ENCODE results near the gene SF3B2. TPM values are rescaled to one million over a fixed set of nuclear protein-coding genes. Genes with fewer than 3 reads are reported as not detected.

Gene SF3B2
- total RNA-seq, 1 experiment from 2014 or later = 300 TPM

DNA sequence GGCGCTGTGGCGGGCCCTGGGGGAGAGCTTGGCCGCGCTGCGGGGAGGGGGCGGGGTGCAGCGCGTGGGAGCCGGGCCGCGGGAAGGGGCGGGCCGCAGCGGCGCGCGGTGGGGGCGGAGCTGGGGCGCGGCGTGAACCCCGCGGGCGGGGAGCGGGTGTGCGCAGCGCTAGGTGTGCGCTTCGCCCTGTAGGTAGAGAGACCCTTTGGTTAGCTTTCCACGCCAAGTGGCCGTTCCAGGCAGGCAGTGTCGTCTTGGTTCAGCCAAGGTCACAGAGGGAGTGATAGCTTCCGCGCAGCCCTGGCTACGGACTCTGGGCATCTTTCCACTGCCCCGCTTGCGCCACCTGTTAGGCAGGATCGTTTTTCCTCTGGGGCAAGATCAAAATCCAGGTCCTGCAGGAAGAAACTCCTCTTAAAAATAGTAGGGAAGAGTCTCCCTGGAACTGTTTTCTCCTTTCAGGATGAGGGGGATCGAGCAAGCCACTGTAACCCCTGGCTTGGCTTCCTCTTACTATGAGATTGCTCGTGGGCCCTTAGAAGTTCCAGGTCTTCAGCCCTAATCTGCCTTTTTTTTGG lies 49.4 kb upstream of the SF3B2 start:
- H3K79me2 ChIP-seq (ENCODE audit: insufficient read depth, low read length) = peaks cover 60% of the 10 kb centered on the region
- TF ChIP-seq POLR2AphosphoS5 (IDR thresholded peaks at IDR 0.05; ENCODE audit: low read depth, low read length) (peak; percentile 67), EZH2 (IDR thresholded peaks at IDR 0.05) (no peak)
- TF ChIP-seq, protein P1, sequence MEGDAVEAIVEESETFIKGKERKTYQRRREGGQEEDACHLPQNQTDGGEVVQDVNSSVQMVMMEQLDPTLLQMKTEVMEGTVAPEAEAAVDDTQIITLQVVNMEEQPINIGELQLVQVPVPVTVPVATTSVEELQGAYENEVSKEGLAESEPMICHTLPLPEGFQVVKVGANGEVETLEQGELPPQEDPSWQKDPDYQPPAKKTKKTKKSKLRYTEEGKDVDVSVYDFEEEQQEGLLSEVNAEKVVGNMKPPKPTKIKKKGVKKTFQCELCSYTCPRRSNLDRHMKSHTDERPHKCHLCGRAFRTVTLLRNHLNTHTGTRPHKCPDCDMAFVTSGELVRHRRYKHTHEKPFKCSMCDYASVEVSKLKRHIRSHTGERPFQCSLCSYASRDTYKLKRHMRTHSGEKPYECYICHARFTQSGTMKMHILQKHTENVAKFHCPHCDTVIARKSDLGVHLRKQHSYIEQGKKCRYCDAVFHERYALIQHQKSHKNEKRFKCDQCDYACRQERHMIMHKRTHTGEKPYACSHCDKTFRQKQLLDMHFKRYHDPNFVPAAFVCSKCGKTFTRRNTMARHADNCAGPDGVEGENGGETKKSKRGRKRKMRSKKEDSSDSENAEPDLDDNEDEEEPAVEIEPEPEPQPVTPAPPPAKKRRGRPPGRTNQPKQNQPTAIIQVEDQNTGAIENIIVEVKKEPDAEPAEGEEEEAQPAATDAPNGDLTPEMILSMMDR (IDR thresholded peaks at IDR 0.05 in 2 of 3, conservative IDR thresholded peaks at IDR 0.05 in 1 of 3; ENCODE audit: borderline replicate concordance in 1 of 3, insufficient read depth in 1 of 3, low read depth in 2 of 3, low read length in 2 of 3) = 0 out of 6 replicates have a peak, but pooled peaks of 2 of the 3 experiments have one; percentile 4 to 7
- no peak for DNase-seq (ENCODE audit: low read depth, low spot score)
- no peaks in the 10 kb centered on the region for H3K9me2 ChIP-seq (ENCODE audit: insufficient read depth)
- ATAC-seq = peak; percentile 70
- H3K4me1 ChIP-seq (ENCODE audit: control insufficient read depth in 1 of 2, insufficient read depth in 2 of 2, low read length in 2 of 2) = peaks cover 17 to 44% of the 10 kb centered on the region in 2 experiments
- H2AFZ ChIP-seq (ENCODE audit: low read depth, low read length, poor library complexity, severe bottlenecking) = no peak overlapping the region
- H3K27me3 ChIP-seq (ENCODE audit: insufficient read depth, low read length) = no peaks in the 10 kb centered on the region
- POLR2A ChIA-PET = interaction anchor here (0.8 to 1.6 kb wide), 8 partner anchors 9 to 143 kb away, joined by 3 to 17 read pairs (median 4); partner anchors contain the start of genes CST6, MUS81 and SF3B2
- peaks cover 30 to 51% of the 10 kb centered on the region in 2 experiments for H3K36me3 ChIP-seq (ENCODE audit: control insufficient read depth in 1 of 2, insufficient read depth in 2 of 2, low read length in 2 of 2)
- peak overlapping the region; percentile 85 for H3K4me2 ChIP-seq (ENCODE audit: low read length)
- H4K20me1 ChIP-seq (ENCODE audit: insufficient read depth) = no peaks in the 10 kb centered on the region; the same call in 1 of the 2 replicates
- no peaks in the 10 kb centered on the region for H3K9me3 ChIP-seq (ENCODE audit: control insufficient read depth in 1 of 2, insufficient read depth in 1 of 2, low read depth in 1 of 2, low read length in 2 of 2)
- CTCF ChIA-PET = interaction anchor here (0.6 to 1.5 kb wide), 4 partner anchors 20 to 112 kb away, joined by 3 to 8 read pairs (median 4); partner anchors contain the start of genes CCDC85B and SF3B2
- H3K9ac ChIP-seq (ENCODE audit: low read length) = peak overlapping the region; percentile 93
- peak overlapping the region; percentile 98 to 100 for H3K4me3 ChIP-seq (replicated peaks in 1 of 2; ENCODE audit: low read depth in 1 of 2, low read length in 2 of 2)
- peak overlapping the region; percentile 87 for H3K27ac ChIP-seq (ENCODE audit: low read depth, low read length)
- intact Hi-C loops (cut with micrococcal nuclease) = loop anchor here (1.0 kb wide), 3 partner anchors 9 to 142 kb away; partner anchors contain the start of gene MUS81
- BruUV-seq (replicated peaks) = no TSS peak
- RAD21 ChIA-PET (ENCODE audit: low non-redundant PET in 1 of 2, low total read pairs in 2 of 2, uncharacterized antibody in 2 of 2, unreplicated experiment in 2 of 2) = interaction anchor here in 1 of 2 experiments (1.0 kb wide), 1 partner anchor 49 kb away, joined by 4 read pairs; the partner anchor contains the start of gene SF3B2

DNA sequence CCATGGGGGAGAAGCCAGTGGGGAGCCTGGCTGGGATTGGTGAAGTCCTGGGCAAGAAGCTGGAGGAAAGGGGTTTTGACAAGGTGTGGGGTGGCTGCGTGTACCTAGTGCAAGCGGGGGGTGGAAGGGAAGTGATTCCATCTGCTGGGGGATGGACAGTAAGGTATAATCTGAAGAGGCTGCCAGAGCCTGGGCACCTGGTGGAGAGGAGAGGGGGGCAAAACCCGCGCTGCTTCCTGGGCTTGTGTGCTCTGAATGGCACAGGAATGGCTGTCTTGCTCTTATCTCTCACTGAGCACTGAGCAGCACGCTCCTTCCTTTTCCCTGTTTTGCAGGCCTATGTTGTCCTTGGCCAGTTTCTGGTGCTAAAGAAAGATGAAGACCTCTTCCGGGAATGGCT lies 48.9 kb upstream of the SF3B2 start:
- Histone ChIP-seq H3K4me3 (replicated peaks in 1 of 2; ENCODE audit: low read depth in 1 of 2, low read length in 2 of 2) (peak overlapping the region; percentile 98 to 100), H4K20me1 (ENCODE audit: insufficient read depth) (no peaks in the 10 kb centered on the region; the same call in 1 of the 2 replicates), H3K4me1 (ENCODE audit: control insufficient read depth in 1 of 2, insufficient read depth in 2 of 2, low read length in 2 of 2) (peaks cover 22 to 49% of the 10 kb centered on the region in 2 experiments), H3K79me2 (ENCODE audit: insufficient read depth, low read length) (peaks cover 59% of the 10 kb centered on the region), H3K9ac (ENCODE audit: low read length) (peak overlapping the region; percentile 93), H3K9me3 (ENCODE audit: control insufficient read depth in 1 of 2, insufficient read depth in 1 of 2, low read depth in 1 of 2, low read length in 2 of 2) (no peaks in the 10 kb centered on the region), H3K4me2 (ENCODE audit: low read length) (peak overlapping the region; percentile 85), H3K36me3 (ENCODE audit: control insufficient read depth in 1 of 2, insufficient read depth in 2 of 2, low read length in 2 of 2) (peaks cover 25 to 45% of the 10 kb centered on the region in 2 experiments), H3K27ac (ENCODE audit: low read depth, low read length) (peak overlapping the region; percentile 87), H3K9me2 (ENCODE audit: insufficient read depth) (no peaks in the 10 kb centered on the region), H3K27me3 (ENCODE audit: insufficient read depth, low read length) (no peaks in the 10 kb centered on the region), H2AFZ (ENCODE audit: low read depth, low read length, poor library complexity, severe bottlenecking) (no peak overlapping the region)
- ChIA-PET RAD21 (ENCODE audit: low non-redundant PET in 1 of 2, low total read pairs in 2 of 2, uncharacterized antibody in 2 of 2, unreplicated experiment in 2 of 2) (no interaction called here), CTCF (interaction anchor here (1.4 to 1.5 kb wide), 2 partner anchors 19 to 48 kb away, joined by 6 to 8 read pairs; partner anchors contain the start of gene SF3B2), POLR2A (interaction anchor here (1.3 to 1.6 kb wide), 3 partner anchors 9 to 144 kb away, joined by 3 to 17 read pairs (median 7); partner anchors contain the start of genes CST6, MUS81 and SF3B2)
- no TSS peak for BruUV-seq (replicated peaks)
- no peak for DNase-seq (ENCODE audit: low read depth, low spot score)
- intact Hi-C loops (cut with micrococcal nuclease) = no loop called here
- ATAC-seq = no peak
- no peak for TF ChIP-seq TCF7L2 (IDR thresholded peaks at IDR 0.05; ENCODE audit: borderline replicate concordance, extremely low read depth, insufficient read depth, insufficient read length)
- TF ChIP-seq POLR2AphosphoS5 (IDR thresholded peaks at IDR 0.05; ENCODE audit: low read depth, low read length) = no peak
- TF ChIP-seq SP1 (IDR thresholded peaks at IDR 0.05; ENCODE audit: low read depth) = no peak
- TF ChIP-seq, protein P2, sequence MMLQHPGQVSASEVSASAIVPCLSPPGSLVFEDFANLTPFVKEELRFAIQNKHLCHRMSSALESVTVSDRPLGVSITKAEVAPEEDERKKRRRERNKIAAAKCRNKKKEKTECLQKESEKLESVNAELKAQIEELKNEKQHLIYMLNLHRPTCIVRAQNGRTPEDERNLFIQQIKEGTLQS (IDR thresholded peaks at IDR 0.05) = no peak
- TF ChIP-seq, protein P3, sequence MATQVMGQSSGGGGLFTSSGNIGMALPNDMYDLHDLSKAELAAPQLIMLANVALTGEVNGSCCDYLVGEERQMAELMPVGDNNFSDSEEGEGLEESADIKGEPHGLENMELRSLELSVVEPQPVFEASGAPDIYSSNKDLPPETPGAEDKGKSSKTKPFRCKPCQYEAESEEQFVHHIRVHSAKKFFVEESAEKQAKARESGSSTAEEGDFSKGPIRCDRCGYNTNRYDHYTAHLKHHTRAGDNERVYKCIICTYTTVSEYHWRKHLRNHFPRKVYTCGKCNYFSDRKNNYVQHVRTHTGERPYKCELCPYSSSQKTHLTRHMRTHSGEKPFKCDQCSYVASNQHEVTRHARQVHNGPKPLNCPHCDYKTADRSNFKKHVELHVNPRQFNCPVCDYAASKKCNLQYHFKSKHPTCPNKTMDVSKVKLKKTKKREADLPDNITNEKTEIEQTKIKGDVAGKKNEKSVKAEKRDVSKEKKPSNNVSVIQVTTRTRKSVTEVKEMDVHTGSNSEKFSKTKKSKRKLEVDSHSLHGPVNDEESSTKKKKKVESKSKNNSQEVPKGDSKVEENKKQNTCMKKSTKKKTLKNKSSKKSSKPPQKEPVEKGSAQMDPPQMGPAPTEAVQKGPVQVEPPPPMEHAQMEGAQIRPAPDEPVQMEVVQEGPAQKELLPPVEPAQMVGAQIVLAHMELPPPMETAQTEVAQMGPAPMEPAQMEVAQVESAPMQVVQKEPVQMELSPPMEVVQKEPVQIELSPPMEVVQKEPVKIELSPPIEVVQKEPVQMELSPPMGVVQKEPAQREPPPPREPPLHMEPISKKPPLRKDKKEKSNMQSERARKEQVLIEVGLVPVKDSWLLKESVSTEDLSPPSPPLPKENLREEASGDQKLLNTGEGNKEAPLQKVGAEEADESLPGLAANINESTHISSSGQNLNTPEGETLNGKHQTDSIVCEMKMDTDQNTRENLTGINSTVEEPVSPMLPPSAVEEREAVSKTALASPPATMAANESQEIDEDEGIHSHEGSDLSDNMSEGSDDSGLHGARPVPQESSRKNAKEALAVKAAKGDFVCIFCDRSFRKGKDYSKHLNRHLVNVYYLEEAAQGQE (IDR thresholded peaks at IDR 0.05; ENCODE audit: low read depth) = no peak
- no peak for TF ChIP-seq POLR2A (IDR thresholded peaks at IDR 0.05; ENCODE audit: borderline replicate concordance, extremely low read depth, insufficient read depth, insufficient read length)
- TF ChIP-seq JUND (IDR thresholded peaks at IDR 0.05) = no peak
- TF ChIP-seq, protein P4, sequence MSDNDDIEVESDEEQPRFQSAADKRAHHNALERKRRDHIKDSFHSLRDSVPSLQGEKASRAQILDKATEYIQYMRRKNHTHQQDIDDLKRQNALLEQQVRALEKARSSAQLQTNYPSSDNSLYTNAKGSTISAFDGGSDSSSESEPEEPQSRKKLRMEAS (IDR thresholded peaks at IDR 0.05) = no peak
- no peak for TF ChIP-seq RAD21 (IDR thresholded peaks at IDR 0.05; ENCODE audit: low read depth)
- TF ChIP-seq EZH2 (IDR thresholded peaks at IDR 0.05) = no peak
